SIG-M5 (cell line): ENCODE measurements around the gene STEAP2.
"Not testable (repeated sequence)": the region's sequence is repeated elsewhere in the genome, so short reads cannot be mapped to it uniquely, and the experiment has no call there.

ENCODE experiments used
- DNase-seq: peaks from one replicate; lab custom pipeline; 2025; lab: John Stamatoyannopoulos, UW

The STEAP2 gene

DNA sequence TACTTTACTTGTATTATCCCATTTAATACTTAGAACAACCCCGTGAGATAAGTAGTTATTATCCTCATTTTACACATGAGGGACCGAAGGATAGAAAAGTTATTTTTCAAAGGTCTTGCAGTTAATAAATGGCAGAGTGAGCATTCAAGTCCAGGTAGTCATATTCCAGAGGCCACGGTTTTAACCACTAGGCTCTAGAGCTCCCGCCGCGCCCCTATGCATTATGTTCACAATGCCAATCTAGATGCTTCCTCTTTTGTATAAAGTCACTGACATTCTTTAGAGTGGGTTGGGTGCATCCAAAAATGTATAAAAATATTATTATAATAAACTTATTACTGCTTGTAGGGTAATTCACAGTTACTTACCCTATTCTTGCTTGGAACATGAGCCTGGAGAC lies 22.0 kb downstream of the STEAP2 start:
- no peak for DNase-seq

DNA sequence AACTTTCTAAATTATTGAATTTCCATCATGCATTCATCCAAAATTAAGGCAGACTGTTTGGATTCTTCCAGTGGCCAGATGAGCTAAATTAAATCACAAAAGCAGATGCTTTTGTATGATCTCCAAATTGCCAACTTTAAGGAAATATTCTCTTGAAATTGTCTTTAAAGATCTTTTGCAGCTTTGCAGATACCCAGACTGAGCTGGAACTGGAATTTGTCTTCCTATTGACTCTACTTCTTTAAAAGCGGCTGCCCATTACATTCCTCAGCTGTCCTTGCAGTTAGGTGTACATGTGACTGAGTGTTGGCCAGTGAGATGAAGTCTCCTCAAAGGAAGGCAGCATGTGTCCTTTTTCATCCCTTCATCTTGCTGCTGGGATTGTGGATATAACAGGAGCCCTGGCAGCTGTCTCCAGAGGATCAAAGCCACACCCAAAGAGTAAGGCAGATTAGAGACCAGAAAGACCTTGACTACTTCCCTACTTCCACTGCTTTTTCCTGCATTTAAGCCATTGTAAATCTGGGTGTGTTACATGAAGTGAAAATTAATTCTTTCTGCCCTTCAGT lies 25.3 kb downstream of the STEAP2 start:
- no peak for DNase-seq

DNA sequence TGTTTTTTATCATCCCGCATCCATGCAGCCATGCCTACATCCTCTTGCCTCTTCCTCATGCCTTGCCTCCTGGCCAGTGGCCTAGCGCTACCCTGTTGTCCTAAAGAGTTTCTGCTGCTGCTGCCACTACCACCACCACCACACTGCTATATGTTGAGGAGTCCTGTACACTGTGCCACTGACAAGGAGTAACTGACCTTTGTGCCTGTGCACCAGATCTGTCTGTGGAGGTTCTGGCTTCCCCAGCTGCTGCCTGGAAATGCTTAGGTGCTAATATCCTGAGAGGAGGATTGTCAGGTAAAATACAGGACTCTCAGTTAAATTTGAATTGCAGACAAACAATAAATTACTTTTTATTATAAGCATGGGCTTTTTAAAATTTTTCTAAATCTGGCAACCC lies 26.5 kb downstream of the STEAP2 start:
- DNase-seq = no peak

DNA sequence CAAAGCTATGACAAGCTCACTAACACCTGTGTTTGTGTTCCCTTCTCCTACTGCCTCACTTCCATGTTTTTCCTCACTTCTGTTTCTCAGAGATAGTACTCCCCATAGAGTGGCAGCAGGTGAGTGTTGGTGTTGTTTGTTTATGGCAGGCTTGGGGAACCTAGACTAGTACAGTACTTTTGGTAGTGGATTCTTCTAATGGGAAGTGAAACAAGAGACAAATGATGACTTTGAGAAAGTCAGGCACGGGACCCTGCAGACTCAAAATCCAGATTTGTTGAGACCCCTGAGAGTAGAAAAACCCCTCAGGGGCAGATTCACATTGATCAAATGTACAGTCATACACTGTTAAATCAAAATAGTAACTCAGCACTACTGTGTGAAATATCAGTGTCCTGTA lies 27.0 kb downstream of the STEAP2 start:
- no peak for DNase-seq

DNA sequence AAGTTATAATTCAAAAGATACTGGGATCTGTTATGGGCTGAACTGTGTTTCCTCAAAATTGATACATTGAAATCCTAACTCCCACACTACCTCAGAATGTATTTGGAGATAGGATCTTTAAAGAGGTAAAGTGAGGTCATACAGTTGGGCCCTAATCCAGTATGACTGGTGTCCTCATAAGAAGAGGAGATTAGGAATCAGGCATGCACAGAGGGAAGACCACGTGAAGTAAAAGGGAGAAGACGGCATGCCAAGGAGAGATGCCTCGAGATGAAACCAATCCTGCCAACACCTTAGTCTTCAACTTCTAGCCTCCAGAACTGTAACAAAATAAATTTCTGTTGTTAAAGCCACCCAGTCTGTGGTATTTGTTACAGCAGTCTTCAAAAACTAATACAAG lies 27.5 kb downstream of the STEAP2 start:
- DNase-seq = no peak

DNA sequence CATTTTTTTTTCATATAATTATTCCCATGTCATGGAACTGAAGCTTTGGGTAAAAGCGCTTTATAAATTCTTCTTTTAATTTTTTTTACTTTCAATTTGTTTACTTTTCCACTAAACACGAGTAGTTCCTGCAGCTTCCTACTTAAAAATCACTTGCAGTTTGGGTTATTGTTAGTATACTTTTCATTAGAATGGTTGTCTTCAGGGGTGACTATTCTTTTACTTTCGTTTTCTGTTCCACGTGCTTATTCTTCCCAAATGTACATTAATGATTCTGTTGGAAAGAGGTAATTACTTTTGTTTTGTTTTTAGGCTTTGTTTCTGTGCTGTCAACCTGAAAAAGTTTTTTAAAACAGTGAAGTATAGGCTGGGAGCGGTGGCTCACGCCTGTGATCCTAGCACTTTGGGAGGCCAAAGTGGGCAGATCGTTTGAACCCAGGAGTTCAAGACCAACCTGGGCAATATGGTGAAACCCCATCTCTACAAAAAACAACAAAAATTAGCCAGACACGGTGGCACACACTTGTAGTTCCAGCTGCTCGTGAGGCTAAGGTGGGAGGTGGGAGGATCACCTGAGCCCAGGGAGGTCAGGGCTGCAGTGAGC lies 28.2 kb downstream of the STEAP2 start:
- no peak for DNase-seq

DNA sequence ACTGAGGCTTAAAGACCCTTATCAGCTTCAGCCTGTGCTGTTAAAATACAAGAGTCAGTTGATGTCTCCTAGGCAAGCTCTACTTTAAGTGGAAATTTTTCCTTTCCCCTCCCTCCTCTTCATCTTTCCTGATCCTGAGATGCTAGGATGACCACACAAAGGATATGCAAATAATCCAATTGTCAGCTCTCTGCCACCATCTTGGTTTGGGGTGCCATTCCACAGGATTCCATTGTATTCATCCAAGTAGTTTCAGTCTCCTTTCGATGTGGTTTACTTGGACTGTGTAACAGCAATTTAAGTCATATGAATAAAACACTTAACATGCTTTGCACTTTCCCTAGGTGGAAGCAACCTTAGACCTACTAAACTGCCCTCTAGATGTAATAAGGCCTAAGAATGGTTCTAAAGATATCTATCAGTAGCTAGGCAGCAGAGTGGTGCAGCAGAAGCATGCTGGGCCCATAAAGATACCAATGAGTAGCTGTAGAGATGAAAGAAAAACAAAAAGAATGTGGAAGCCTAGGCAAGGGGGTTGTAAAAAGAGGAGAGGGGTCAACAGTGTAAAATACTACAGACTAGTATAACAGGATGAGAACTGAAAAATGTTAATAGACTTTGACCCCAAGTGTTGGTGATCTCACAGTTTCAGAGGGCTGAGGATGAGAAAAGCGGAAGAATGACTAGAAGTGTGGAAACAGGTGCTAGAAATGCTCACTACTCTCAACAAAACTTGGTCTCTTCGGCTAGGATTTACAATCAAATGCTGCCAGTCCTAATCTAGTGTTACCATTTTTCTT lies 31.0 kb downstream of the STEAP2 start:
- DNase-seq = no peak

DNA sequence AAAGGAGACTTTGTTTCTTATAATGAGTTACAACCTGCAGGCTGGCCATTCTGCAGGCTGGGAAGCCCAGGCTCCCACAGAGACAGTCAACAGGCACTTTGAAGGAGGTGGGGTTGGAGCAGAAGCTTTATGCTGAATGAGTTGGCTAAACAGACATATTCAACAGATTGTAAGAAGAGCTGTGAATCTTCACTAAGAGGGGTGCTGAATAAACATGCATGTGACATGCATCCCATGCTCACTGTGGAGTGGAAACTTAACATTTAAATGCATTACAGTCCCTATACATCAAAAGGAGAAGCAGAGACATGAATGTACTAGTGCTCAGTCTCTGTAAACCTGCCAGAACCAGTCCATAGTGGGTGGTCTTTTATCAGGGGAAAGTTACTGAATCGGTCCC lies 32.0 kb downstream of the STEAP2 start:
- DNase-seq = no peak

DNA sequence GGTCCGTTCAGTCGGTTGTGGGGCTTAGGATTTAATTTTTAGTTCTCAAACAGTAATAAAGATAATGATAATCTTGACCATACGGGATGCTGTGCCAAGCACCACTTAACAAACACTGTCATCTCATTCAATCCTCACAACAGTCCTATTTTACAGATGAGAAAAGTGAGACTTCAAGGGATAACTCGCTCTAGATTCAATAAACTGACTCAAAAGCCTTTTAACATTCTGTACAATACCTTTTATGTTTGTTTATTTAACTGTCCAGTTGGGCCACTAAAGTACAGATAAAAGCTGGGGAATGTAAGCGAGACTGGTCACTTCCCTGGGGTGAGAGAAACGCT lies 33.0 kb downstream of the STEAP2 start:
- DNase-seq = no peak

DNA sequence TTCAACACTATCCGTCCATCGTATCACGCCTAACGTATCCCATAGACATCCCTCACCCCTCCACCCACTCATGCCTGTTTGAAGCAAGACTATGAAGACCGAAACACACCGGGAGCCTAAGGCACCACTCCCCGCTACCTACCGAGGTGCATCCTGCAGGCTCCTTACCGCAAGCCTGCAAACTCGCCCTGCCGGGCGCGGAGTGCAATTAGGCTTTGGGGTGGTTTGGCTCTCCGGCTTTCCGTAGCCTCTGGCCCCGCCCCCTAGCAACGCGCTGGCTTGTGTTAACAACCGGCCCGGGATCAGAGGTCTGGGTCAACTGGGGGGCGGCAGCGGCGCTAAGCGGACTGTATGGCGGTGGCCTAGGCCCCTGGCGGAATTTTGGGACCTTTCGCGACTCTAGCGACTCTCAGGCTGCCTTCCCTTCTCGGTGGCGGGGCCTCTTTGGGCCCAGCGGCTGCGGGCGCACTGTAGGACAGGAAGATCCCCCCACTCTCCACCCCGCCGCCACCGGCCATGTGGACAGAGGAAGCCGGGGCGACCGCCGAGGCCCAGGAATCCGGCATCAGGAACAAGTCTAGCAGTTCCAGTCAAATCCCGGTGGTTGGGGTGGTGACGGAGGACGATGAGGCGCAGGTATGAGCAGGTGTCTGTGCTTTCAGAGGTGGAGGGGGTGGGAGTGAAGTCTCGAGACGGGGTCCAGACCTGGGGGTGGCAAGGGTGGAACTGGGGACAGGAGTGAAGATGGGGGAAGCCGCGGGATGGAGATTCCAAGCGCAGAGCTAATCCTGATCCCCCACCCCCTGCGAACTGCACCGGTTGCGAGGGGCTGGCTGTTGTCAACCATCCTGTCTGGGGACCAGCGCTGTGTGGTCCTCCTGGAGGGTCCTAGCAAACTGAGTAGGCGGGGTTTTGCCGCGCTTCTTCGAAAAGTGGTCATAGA lies 33.6 kb downstream of the STEAP2 start, which contains the start of gene CFAP69:
TSS of gene CFAP69 (plus strand) at position 266 of the 943 bp plus-strand sequence. CDS start at position 517, 251 bp downstream.
- no peak for DNase-seq

DNA sequence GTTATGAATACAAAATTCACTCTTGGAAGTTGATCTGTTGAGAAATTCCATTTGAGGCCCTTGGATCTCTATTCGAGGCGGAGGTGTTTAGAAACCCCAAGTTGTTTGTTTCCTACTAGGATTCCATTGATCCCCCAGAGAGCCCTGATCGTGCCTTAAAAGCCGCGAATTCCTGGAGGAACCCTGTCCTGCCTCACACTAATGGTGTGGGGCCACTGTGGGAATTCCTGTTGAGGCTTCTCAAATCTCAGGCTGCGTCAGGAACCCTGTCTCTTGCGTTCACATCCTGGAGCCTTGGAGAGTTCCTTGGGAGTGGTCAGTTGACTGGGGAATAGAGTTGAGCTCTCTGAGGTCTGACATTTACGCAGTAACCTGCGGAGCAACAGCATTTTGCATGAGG lies 34.6 kb downstream of the STEAP2 start:
- no peak for DNase-seq

DNA sequence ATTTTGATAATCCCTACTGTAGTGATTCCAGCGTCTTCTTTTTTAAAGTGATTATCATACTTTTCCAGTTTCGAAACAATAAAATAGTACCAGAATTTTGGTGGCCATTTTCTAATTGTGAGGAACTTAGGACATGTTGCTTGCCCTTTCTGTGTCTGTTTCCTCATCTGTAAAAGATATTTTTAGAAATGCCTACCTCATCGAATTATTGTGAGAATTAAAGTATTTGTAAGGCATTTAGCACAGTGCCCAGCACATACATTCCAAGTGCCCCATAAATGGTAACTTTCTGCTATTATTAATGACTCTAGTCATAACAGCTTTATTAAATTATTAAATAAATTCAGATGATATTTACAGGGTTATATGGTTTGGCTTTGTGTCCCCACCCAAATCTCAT lies 37.2 kb downstream of the STEAP2 start:
- DNase-seq = no peak

DNA sequence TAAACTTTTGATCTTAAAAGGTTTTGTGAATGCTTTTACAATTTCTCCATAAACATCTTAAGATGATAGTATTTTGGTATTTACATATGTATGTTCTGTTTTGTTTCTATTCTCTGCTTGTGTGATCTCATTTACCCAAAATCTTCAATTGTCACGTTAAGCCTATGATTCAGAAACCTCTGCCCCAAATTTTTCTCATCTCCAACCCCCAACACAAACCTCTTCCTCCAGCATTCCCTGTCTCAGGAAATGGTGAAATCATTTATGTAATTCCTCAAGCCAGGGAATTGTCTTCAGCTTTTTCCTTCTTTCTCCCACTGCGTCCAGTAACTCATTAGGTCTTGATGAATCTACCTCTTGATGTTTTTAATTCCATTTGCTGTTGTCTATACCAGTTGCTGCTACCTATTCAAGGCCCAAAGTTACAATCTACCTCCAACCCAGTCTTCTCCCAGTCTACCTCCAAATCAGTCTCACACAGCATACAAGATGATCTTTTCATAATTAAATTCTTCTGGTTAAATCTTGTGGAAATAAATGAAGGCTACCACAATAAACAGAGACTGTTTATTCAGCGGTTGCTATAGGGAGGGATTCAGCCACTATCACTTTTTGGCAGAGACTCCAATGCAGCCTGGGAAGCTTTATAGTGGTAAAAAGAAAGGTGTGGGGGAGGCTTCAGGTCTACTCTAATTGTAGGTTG lies 39.2 kb downstream of the STEAP2 start:
- DNase-seq = no peak

DNA sequence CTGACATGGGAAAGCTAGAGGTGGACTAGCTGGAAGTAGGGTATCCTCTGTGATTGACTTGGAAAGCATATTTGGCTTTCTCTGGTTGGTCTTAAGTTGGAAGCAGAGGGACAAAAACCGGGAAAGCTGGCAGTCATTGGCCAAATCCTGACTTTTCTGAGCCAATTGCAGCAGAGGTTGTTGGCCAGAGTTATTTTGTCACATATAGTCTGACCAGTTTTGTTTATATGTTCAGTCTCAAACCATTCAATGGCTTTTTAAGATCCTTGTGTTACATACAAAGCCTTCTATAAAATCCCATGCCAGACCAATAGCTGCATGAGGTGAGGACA lies 39.7 kb downstream of the STEAP2 start:
- no peak for DNase-seq

DNA sequence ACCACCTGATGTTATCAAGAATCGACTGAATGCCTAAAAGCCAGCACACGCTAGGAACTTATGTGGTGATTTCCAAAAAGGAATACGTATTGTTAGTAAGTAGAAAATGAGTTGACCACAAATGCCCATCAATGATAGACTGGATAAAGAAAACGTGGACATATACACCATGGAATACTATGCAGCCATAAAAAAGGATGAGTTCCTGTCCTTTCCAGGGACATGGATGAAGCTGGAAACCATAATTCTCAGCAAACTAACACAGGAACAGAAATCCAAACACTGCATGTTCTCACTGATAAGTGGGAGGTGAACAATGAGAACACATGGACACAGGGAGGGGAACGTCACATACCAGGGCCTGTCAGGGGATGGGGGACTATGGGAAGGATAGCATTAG lies 44.5 kb downstream of the STEAP2 start:
- not testable (repeated sequence) for DNase-seq

DNA sequence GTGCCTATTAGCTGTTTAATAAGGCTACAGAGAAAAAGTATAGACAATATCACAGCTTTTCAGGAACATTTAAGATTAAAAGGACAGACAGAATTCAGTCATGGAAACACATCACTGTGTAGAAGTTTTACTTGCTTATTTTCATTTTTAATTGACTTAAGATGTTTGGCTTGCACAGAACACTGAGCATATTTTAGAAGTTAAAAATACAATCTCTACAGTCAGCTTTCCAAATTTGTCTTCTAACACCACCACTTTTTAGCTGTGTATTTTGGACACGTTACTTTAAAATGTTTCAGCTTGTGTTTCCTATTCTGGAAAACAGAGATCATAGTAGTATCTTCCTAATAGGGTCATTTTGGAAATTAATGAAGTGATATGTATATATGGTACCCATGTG lies 45.2 kb downstream of the STEAP2 start:
- DNase-seq = no peak

DNA sequence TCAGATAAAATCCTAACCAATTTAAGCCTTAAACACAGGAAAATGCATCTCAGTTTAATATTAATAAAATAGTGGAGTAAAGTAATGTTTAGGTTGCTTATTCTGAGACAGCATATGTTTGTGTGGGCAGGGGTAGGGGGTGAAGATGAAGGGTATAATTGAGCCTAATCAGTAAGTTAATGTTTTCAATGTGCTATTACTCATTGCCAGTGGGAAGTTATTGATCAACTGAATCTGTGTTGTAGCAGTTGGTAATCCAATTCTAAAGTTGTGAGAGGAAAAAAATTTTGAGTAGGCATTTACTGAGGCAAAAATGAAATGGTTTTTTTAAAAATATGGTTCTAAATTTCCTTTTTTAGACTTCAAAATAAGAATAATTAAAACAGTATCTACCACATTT lies 49.9 kb downstream of the STEAP2 start:
- DNase-seq = no peak

DNA sequence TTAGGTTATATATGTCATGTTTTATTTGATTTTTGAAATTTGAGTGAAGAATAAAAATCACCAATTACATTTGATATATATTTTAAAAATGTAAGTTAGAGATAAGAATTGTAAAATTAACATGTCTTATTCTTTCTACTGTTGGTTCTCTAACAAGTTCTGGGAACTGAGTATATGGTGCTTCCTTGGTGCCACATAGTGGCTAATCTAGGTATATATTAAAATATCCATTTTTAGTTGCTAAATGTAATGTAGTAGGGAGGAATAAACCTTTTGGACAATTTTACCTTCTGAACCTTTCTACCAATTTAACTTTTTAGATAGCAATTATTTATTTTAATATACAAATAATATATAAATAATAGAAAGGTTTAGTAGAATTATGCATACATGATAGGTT lies 50.9 kb downstream of the STEAP2 start:
- DNase-seq = no peak

DNA sequence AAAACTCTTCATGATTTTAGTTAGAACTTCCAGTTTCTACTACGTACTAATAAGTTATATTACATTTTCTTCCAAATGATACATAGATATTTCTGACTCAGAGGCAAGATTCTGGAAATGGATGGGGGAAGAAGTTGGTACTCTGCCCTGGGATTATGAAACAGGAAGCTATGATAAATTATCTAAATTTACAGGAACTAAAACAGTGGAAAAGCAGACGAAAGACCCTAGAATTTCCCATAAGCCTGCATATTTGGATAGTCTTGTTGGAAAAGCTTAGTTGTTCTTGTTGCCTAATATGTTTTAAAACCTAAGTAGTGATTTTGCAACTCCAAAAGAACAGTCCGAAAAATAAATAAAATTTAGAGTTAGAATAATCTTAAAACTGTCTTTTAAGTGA lies 55.3 kb downstream of the STEAP2 start:
- no peak for DNase-seq

DNA sequence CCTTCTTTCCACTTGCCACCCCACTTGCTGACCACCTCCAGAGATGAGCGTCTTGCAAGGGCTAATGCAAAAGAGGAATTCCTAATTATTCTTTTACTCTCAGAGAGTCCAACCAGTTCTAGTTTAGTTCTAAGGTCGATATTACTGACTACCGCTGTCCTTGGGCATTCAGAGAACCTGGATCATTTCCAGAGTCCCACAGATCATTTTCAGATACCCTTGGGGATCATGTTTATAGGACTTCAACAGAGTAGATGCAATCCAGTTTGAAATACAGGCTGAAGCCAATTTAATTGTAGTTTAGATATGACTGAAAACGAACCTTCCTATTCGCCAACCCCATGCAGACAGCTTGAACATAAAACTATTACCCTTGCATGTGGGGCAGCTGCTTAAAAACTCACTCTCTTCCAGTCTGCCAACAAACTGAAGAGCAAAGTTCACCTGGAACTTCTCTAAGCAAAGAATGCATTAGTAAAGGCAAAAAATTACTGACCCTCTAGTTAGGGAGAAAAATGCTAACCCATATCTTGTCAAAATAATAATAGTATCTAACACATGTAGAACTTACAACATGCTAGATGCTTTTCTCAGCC lies 55.8 kb downstream of the STEAP2 start:
- DNase-seq = no peak

DNA sequence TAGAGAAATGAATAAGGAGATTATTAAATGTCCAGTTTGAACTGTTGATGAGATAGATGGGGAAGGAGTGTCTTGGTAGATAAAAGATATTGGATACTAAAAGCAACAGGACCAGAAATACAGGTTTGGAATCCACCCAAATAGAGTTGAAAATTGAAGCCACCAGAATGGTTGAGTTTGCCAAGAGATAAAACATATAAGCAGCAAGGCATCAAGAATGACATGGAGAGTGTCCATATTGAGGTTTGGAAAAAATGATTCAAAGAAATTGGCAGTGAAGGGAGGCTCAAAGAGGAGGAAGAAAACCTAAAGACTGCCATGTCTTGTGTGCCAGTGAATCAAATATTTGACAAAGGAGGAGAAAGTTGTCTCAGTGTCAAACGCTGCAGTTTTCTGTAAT lies 57.6 kb downstream of the STEAP2 start:
- DNase-seq = no peak
